ENCODE measurements around the gene CAPN10.

GRCh38 chr2:240645346-240645745 lies 58.8 kb downstream of the CAPN10 start:
- TF ChIP-seq, protein P1, sequence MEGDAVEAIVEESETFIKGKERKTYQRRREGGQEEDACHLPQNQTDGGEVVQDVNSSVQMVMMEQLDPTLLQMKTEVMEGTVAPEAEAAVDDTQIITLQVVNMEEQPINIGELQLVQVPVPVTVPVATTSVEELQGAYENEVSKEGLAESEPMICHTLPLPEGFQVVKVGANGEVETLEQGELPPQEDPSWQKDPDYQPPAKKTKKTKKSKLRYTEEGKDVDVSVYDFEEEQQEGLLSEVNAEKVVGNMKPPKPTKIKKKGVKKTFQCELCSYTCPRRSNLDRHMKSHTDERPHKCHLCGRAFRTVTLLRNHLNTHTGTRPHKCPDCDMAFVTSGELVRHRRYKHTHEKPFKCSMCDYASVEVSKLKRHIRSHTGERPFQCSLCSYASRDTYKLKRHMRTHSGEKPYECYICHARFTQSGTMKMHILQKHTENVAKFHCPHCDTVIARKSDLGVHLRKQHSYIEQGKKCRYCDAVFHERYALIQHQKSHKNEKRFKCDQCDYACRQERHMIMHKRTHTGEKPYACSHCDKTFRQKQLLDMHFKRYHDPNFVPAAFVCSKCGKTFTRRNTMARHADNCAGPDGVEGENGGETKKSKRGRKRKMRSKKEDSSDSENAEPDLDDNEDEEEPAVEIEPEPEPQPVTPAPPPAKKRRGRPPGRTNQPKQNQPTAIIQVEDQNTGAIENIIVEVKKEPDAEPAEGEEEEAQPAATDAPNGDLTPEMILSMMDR (IDR thresholded peaks at IDR 0.05), result no peak
- TF ChIP-seq POLR2A (IDR thresholded peaks at IDR 0.05), result no peak
- no peak for TF ChIP-seq EP300 (IDR thresholded peaks at IDR 0.05; ENCODE audit: low read depth)
